H1 (cell line): ENCODE measurements around the gene NSL1.

Experiments
- CEBPB ChIP-seq: IDR thresholded peaks from 2 replicates; pipeline ENCODE4 v1.6.1; 2012; ENCODE audit warnings: low read depth, low read length
- POLR2A ChIP-seq, 2 experiments: IDR thresholded peaks; 1 replicate in 1 of 2; 2 replicates in 1 of 2; pipeline ENCODE4 v1.6.1; 2011; ENCODE audit warnings: low read depth in 2 of 2, low read length in 2 of 2, mild to moderate bottlenecking in 2 of 2; ENCODE audit errors: control extremely low read depth in 1 of 2

GRCh38 chr1:212771341-212771740 lies 20.2 kb downstream of the NSL1 start:
- TF ChIP-seq CEBPB (no peak), POLR2A (IDR thresholded peaks at IDR 0.05; ENCODE audit: control extremely low read depth in 1 of 2, low read depth in 2 of 2, low read length in 2 of 2) (no peak)
